IMR-90 (cell line): ENCODE results near the gene ZNF701. TPM values are rescaled to one million over a fixed set of nuclear protein-coding genes. Genes with fewer than 3 reads are reported as not detected.

Source experiments
- microRNA-seq, 2 experiments: library from miRNA; stranded (forward) in 1 of 2; unstranded in 1 of 2; fragments of 10-50 nt in 1 of 2; fragments of <30 nt in 1 of 2; gene quantifications in 1 of 2; microRNA quantifications in 1 of 2; one replicate each; pipeline versions ENCODE3 to v1.1.0; 2013 to 2020; ENCODE audit not compliant: insufficient read depth in 1 of 2, insufficient read length in 1 of 2, unreplicated experiment in 1 of 2
- polyA plus RNA-seq, 3 experiments: library from polyadenylated mRNA; depleted of rRNA; stranded (reverse); fragments of >200 nt; gene quantifications; 2 replicates each; pipeline ENCODE4 v1.2.3, GENCODE V29; 2012; ENCODE audit warnings: low replicate concordance in 1 of 3
- small RNA-seq, 5 experiments: library from RNA; depleted of rRNA; stranded (forward); fragments of <200 nt; gene quantifications; one replicate each; pipeline ENCODE3, GENCODE V24; 2012
- total RNA-seq: library from RNA; depleted of rRNA; stranded (reverse); fragments of >200 nt; gene quantifications from 2 replicates; pipeline ENCODE4 v1.2.3, GENCODE V29; 2012; rRNA removed

ZNF701 gene
- total and polyA plus RNA-seq, 2 of the 4 experiments (the other 2 are of a cell fraction), result 3.8 to 12.2 TPM

Small RNAs within 50 kb of the gene (microRNA-seq; reads per million reads assigned to microRNA genes)
- not detected for gene RPL39P34 (ENCODE audit: insufficient read depth, insufficient read length)

Small RNAs within 50 kb of the gene (small RNA-seq; reads per million reads assigned to genes)
- gene RPL39P34, result 0 reads per million in 5 experiments

Other genes starting within 250 kb of the ZNF701 start
- 3.6 TPM in 2 replicates for gene ZNF610, start 234.0 kb upstream of the ZNF701 start, total RNA-seq
- gene ZNF610, start 234.0 kb upstream of the ZNF701 start, polyA plus RNA-seq (2012; rRNA removed), result 1.1 and 1.6 TPM in 2 replicates
- 28.9 and 40.3 TPM in 2 replicates for gene ZNF880, start 200.4 kb upstream of the ZNF701 start, total RNA-seq
- 14.3 and 17.4 TPM in 2 replicates for gene ZNF880, start 200.4 kb upstream of the ZNF701 start, polyA plus RNA-seq (2012; rRNA removed)
- gene ZNF528, start 172.4 kb upstream of the ZNF701 start, total RNA-seq, result 14.3 and 16.4 TPM in 2 replicates
- 10.1 and 14.3 TPM in 2 replicates for gene ZNF528, start 172.4 kb upstream of the ZNF701 start, polyA plus RNA-seq (2012; rRNA removed)
- not detected in 2 replicates for gene ZNF534, start 141.1 kb upstream of the ZNF701 start, total RNA-seq
- gene ZNF534, start 141.1 kb upstream of the ZNF701 start, polyA plus RNA-seq (2012; rRNA removed), result not detected in 2 replicates
- 2.8 and 4.1 TPM in 2 replicates for gene ZNF578, start 116.7 kb upstream of the ZNF701 start, total RNA-seq
- 1.2 and 1.4 TPM in 2 replicates for gene ZNF578, start 116.7 kb upstream of the ZNF701 start, polyA plus RNA-seq (2012; rRNA removed)
- 19.9 and 22.8 TPM in 2 replicates for gene ZNF808, start 42.6 kb upstream of the ZNF701 start, total RNA-seq
- gene ZNF808, start 42.6 kb upstream of the ZNF701 start, polyA plus RNA-seq (2012; rRNA removed), result 2.3 and 3.6 TPM in 2 replicates
- 36.9 and 42.8 TPM in 2 replicates for gene ZNF83, start 68.1 kb downstream of the ZNF701 start, total RNA-seq
- gene ZNF83, start 68.1 kb downstream of the ZNF701 start, polyA plus RNA-seq (2012; rRNA removed), result 22.3 and 32.9 TPM in 2 replicates
- 8.1 and 8.8 TPM in 2 replicates for gene ZNF611, start 164.8 kb downstream of the ZNF701 start, total RNA-seq
- gene ZNF611, start 164.8 kb downstream of the ZNF701 start, polyA plus RNA-seq (2012; rRNA removed), result 3.8 and 4.0 TPM in 2 replicates
- gene ZNF600, start 216.5 kb downstream of the ZNF701 start, total RNA-seq, result 3.9 and 4.1 TPM in 2 replicates
- gene ZNF600, start 216.5 kb downstream of the ZNF701 start, polyA plus RNA-seq (2012; rRNA removed), result 4.0 and 4.4 TPM in 2 replicates